Smooth muscle cell (in vitro differentiated cells): ENCODE results near the gene ENAH. TPM values are rescaled to one million over a fixed set of nuclear protein-coding genes. Genes with fewer than 3 reads are reported as not detected.
"Not testable (repeated sequence)": the region's sequence is repeated elsewhere in the genome, so short reads cannot be mapped to it uniquely, and the experiment has no call there.

Source experiments
- DNase-seq: peaks from one replicate; lab custom pipeline; 2025; ENCODE audit not compliant: unreplicated experiment; lab: John Stamatoyannopoulos, UW
- H2AFZ ChIP-seq: fragments of 200-600 bp; sonication (generic); 2 replicates; pipeline ENCODE4 v1.6.0; 2016; ENCODE audit warnings: antibody characterized with exemption, low read depth, mild to moderate bottlenecking
- H3F3A ChIP-seq: fragments of 200-600 bp; sonication (generic); 2 replicates; pipeline ENCODE4 v1.6.0; 2017; ENCODE audit warnings: antibody characterized with exemption, low read depth
- H3K27ac ChIP-seq: fragments of 200-600 bp; sonication (generic); 2 replicates; pipeline ENCODE4 v1.5.1; 2016; ENCODE audit warnings: low read depth, mild to moderate bottlenecking
- H3K27me3 ChIP-seq: fragments of 200-600 bp; sonication (generic); 2 replicates; pipeline ENCODE4 v1.6.1; 2016; ENCODE audit warnings: low read depth, mild to moderate bottlenecking
- H3K36me3 ChIP-seq: fragments of 200-600 bp; sonication (generic); 2 replicates; pipeline ENCODE4 v1.5.1; 2016; ENCODE audit warnings: low read depth
- H3K4me1 ChIP-seq: fragments of 200-600 bp; sonication (generic); 2 replicates; pipeline ENCODE4 v1.5.1; 2016; ENCODE audit warnings: low read depth
- H3K4me2 ChIP-seq: fragments of 200-600 bp; sonication (generic); 2 replicates; pipeline ENCODE4 v1.6.0; 2016; ENCODE audit warnings: mild to moderate bottlenecking
- H3K4me3 ChIP-seq: fragments of 200-600 bp; sonication (generic); 2 replicates; pipeline ENCODE4 v1.5.1; 2016; ENCODE audit warnings: mild to moderate bottlenecking
- H3K79me2 ChIP-seq: fragments of 200-600 bp; sonication (generic); 2 replicates; pipeline ENCODE4 v1.6.0; 2016; ENCODE audit warnings: low read depth, mild to moderate bottlenecking
- H3K9ac ChIP-seq: fragments of 200-600 bp; sonication (generic); 2 replicates; pipeline ENCODE4 v1.6.0; 2016; ENCODE audit warnings: low read depth
- H3K9me3 ChIP-seq: fragments of 200-600 bp; sonication (generic); replicated peaks from 2 replicates; pipeline ENCODE4 v1.5.1; 2016; ENCODE audit warnings: low read depth
- H4K20me1 ChIP-seq: fragments of 200-600 bp; sonication (generic); 2 replicates; pipeline ENCODE4 v1.6.0; 2016; ENCODE audit warnings: low read depth
- WGBS: methylation state at CpG from one replicate; pipeline ENCODE4 v1.1.7; 2016; ENCODE audit warnings: low lambda C conversion rate; 5-methylcytosine and 5-hydroxymethylcytosine counted together
- polyA plus RNA-seq: library from polyadenylated mRNA; unstranded; fragments of >200 nt; fragmentation: Nextera tagmentation; extraction: Ambion mirVana; gene quantifications from 2 replicates; pipeline ENCODE4 v1.2.1, GENCODE V29; 2016
- total RNA-seq: library from RNA; depleted of rRNA; stranded (reverse); fragments of >200 nt; gene quantifications from 2 replicates; pipeline ENCODE4 v1.2.3, GENCODE V29; 2014
- TF ChIP-seq, protein P1 (sequence below): fragments of 200-600 bp; sonication (generic); IDR thresholded peaks from 2 replicates; pipeline ENCODE4 v1.5.1; 2017; ENCODE audit warnings: borderline replicate concordance, mild to moderate bottlenecking, antibody characterized with exemption; ENCODE audit not compliant: insufficient read depth, poor library complexity, severe bottlenecking

The ENAH gene
- total and polyA plus RNA-seq, 2 experiments from 2014 or later, result 39.3 to 147 TPM

DNA sequence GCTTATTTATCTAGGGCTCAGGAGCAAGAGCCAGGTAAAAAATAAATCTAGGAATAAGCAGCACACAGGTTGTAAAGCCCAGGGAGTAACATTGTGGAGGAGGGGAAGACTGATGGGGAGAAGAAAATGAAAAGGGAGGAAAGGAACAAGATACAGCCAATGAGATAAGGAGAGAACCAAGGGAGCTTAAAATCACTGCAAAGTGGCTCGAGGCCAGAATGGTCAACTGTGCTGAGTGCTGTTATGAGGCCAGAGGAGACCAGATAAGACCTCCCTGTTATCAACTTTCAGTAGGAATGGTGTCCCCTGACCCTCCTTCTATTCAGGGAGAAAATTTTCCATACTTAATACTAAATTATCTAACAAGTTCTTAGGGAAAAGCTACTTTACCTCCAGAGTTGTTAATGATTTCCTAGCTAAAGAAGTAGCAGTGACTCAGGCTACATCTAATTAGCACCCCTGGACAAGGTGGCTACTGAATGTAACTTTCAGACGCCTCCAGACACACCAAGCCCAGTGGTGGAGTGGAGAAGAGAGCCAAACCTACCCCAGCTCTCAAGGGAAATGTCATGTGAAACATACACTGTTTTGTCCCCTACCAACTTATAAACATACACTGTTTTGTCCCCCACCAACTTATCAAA is 25.5 kb downstream of the ENAH start:
- 46% methylated on average over 2 of the region's 2 CpGs for WGBS
- H2AFZ ChIP-seq, result no peak overlapping the region
- no peak overlapping the region for H3K4me3 ChIP-seq
- peaks cover 4% of the 10 kb centered on the region for H3K36me3 ChIP-seq
- DNase-seq, result no peak
- H3K27ac ChIP-seq, result peak overlapping the region; percentile 41
- no peak overlapping the region for H3K9ac ChIP-seq
- H4K20me1 ChIP-seq, result peaks cover 95% of the 10 kb centered on the region
- TF ChIP-seq, protein P1, sequence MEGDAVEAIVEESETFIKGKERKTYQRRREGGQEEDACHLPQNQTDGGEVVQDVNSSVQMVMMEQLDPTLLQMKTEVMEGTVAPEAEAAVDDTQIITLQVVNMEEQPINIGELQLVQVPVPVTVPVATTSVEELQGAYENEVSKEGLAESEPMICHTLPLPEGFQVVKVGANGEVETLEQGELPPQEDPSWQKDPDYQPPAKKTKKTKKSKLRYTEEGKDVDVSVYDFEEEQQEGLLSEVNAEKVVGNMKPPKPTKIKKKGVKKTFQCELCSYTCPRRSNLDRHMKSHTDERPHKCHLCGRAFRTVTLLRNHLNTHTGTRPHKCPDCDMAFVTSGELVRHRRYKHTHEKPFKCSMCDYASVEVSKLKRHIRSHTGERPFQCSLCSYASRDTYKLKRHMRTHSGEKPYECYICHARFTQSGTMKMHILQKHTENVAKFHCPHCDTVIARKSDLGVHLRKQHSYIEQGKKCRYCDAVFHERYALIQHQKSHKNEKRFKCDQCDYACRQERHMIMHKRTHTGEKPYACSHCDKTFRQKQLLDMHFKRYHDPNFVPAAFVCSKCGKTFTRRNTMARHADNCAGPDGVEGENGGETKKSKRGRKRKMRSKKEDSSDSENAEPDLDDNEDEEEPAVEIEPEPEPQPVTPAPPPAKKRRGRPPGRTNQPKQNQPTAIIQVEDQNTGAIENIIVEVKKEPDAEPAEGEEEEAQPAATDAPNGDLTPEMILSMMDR, result no peak
- no peaks in the 10 kb centered on the region for H3F3A ChIP-seq
- H3K79me2 ChIP-seq, result peaks cover 100% of the 10 kb centered on the region
- no peaks in the 10 kb centered on the region for H3K27me3 ChIP-seq
- no peaks in the 10 kb centered on the region for H3K9me3 ChIP-seq
- H3K4me2 ChIP-seq, result peak overlapping the region; percentile 53
- H3K4me1 ChIP-seq, result peaks cover 39% of the 10 kb centered on the region

DNA sequence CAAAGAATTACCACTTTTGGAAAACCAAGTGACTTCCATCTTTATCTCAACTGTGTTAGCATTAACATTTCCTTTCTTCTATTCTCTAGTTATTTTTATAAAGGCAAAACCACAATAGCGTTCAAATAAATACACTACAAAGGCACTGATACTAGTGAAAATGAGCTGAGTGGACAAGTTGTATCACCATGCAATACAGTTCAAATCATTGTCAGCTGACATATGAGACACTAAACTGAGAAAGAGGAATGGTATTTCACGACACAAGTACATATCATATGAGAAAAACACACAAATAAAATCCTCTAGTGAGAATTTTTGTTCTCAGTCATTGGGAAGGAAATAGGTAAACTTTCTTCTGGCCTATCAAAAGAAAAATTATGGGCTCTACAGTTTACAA is 26.2 kb downstream of the ENAH start:
- Histone ChIP-seq H3K27me3 (no peaks in the 10 kb centered on the region), H3K4me1 (peaks cover 39% of the 10 kb centered on the region), H3F3A (no peaks in the 10 kb centered on the region), H2AFZ (no peak overlapping the region), H3K36me3 (peaks cover 4% of the 10 kb centered on the region), H3K4me2 (peak overlapping the region; percentile 53), H4K20me1 (peaks cover 97% of the 10 kb centered on the region), H3K9me3 (no peaks in the 10 kb centered on the region), H3K27ac (peak overlapping the region; percentile 41), H3K4me3 (no peak overlapping the region), H3K79me2 (peaks cover 100% of the 10 kb centered on the region), H3K9ac (no peak overlapping the region)
- TF ChIP-seq, protein P1, result no peak
- WGBS, result 67% methylated on average over 2 of the region's 2 CpGs
- no peak for DNase-seq

DNA sequence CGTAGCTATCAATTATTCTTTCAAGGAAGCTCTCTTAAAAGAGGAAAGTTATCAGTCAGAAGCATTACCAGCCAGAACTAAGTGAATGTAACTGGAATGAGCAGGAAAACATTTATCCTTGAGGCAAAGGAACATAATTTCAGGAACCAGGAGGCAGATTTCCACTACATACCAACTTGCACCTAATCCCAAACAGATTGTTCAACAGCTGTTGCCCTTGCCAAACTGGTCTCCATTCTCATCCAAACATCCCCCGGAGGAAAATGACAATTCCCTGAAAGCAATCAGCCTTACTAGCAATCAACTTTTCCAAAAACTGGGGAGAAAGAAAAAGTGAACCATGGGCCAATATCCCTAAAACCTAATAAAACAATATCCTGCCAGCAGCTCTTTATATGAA is 35.0 kb downstream of the ENAH start:
- H3K9ac ChIP-seq, result no peak overlapping the region
- H3K27ac ChIP-seq, result peak overlapping the region; percentile 20
- no peak overlapping the region for H2AFZ ChIP-seq
- peaks cover 8% of the 10 kb centered on the region for H3F3A ChIP-seq
- TF ChIP-seq, protein P1, result no peak
- H4K20me1 ChIP-seq, result peaks cover 90% of the 10 kb centered on the region
- no peaks in the 10 kb centered on the region for H3K9me3 ChIP-seq
- H3K36me3 ChIP-seq, result no peaks in the 10 kb centered on the region
- no peak for DNase-seq
- H3K27me3 ChIP-seq, result no peaks in the 10 kb centered on the region
- no peak overlapping the region for H3K4me3 ChIP-seq
- whole genome bisulfite sequencing, result 88% methylated on average over 2 of the region's 2 CpGs
- H3K4me1 ChIP-seq, result peaks cover 11% of the 10 kb centered on the region
- H3K79me2 ChIP-seq, result peaks cover 92% of the 10 kb centered on the region
- no peak overlapping the region for H3K4me2 ChIP-seq

DNA sequence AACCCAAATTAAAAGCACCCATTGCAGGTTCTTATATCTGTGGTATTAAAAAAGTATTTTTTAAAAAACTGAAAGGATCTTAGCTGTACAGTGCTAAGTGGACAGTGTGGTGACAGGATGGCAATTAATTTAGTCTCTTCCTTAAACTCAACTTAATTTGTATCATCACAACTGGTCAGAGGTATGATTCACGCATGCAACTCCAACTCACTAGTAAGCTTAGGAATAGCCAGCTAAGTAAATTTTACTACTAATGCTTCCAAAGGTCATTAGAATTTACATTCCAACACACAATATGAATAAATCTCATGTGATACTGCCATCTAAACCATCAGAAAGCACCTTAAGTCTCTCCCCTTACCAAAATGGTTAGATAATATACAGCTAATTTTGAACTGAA is 35.4 kb downstream of the ENAH start:
- H3K27me3 ChIP-seq, result no peaks in the 10 kb centered on the region
- H3K36me3 ChIP-seq, result no peaks in the 10 kb centered on the region
- no peak overlapping the region for H2AFZ ChIP-seq
- H3K4me2 ChIP-seq, result no peak overlapping the region
- DNase-seq, result no peak
- H3K9me3 ChIP-seq, result no peaks in the 10 kb centered on the region
- H3K27ac ChIP-seq, result peak overlapping the region; percentile 20
- H3F3A ChIP-seq, result peaks cover 9% of the 10 kb centered on the region
- 59% methylated on average over 1 of the region's 1 CpG for WGBS
- peaks cover 92% of the 10 kb centered on the region for H3K79me2 ChIP-seq
- TF ChIP-seq, protein P1, result no peak
- H3K4me3 ChIP-seq, result no peak overlapping the region
- no peak overlapping the region for H3K9ac ChIP-seq
- H4K20me1 ChIP-seq, result peaks cover 88% of the 10 kb centered on the region
- peaks cover 11% of the 10 kb centered on the region for H3K4me1 ChIP-seq

DNA sequence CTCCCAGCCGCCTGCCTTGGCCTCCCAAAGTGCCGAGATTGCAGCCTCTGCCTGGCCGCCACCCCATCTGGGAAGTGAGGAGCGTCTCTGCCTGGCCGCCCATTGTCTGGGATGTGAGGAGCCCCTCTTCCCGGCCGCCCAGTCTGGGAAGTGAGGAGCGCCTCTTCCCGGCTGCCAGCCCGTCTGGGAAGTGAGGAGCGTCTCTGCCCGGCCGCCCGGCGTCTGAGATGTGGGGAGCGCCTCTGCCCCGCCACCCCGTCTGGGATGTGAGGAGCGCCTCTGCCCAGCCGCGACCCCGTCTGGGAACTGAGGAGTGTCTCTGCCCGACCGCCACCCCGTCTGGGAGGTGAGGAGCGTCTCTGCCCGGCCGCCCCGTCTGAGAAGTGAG is 37.5 kb downstream of the ENAH start:
- not testable (repeated sequence) for H3K27ac ChIP-seq, H3K9me3 ChIP-seq, DNase-seq, H3K27me3 ChIP-seq, H3K4me2 ChIP-seq, H3K36me3 ChIP-seq, H2AFZ ChIP-seq, H3K9ac ChIP-seq, H3K4me3 ChIP-seq
- H3F3A ChIP-seq, result peaks cover 15% of the 10 kb centered on the region
- peaks cover 92% of the 10 kb centered on the region for H4K20me1 ChIP-seq
- peaks cover 94% of the 10 kb centered on the region for H3K79me2 ChIP-seq
- over 99% methylated on average over 16 of the region's 29 CpGs for WGBS
- peaks cover 11% of the 10 kb centered on the region for H3K4me1 ChIP-seq
